Liver (tissue), 3 donors: ENCODE results near the gene TLL2.

ENCODE experiments used
- CTCF ChIP-seq: fragments of 150-350 bp; IDR thresholded peaks from 2 replicates; pipeline ENCODE4 v1.5.1; 2017; ENCODE audit warnings: improper control_type of control experiment, low read depth, low read length; ENCODE audit not compliant: missing input control
- GABPA ChIP-seq, 2 donors: IDR thresholded peaks in 1 of 2; conservative IDR thresholded peaks in 1 of 2; 2 replicates each; pipeline ENCODE4 v1.6.1; 2016; ENCODE audit warnings: antibody characterized with exemption in 2 of 2, mild to moderate bottlenecking in 1 of 2, moderate library complexity in 1 of 2
- JUND ChIP-seq, 2 donors: IDR thresholded peaks; 2 replicates each; pipeline ENCODE4 v1.6.1; 2016; ENCODE audit warnings: antibody characterized with exemption in 2 of 2
- MAX ChIP-seq: IDR thresholded peaks from 2 replicates; pipeline ENCODE4 v1.6.1; 2016; ENCODE audit warnings: antibody characterized with exemption
- RAD21 ChIP-seq, 2 donors: IDR thresholded peaks; 2 replicates each; pipeline ENCODE4 v1.6.1; 2016; ENCODE audit warnings: antibody characterized with exemption in 2 of 2, mild to moderate bottlenecking in 2 of 2
- YY1 ChIP-seq: IDR thresholded peaks from 2 replicates; pipeline ENCODE4 v1.6.1; 2016; ENCODE audit warnings: antibody characterized with exemption, mild to moderate bottlenecking
- ZBTB33 ChIP-seq: IDR thresholded peaks from 2 replicates; pipeline ENCODE4 v1.6.1; 2016; ENCODE audit warnings: antibody characterized with exemption
- donor health status: healthy.
- donor health status: healthy.

GRCh38 chr10:96439725-96440124, 74.0 kb downstream of the TLL2 start:
- TF ChIP-seq ZBTB33 (no peak), RAD21 (IDR thresholded peaks at IDR 0.05) (no peak), CTCF (no peak), YY1 (no peak), MAX (no peak), GABPA (IDR thresholded peaks at IDR 0.05 in 1 of 2, conservative IDR thresholded peaks at IDR 0.05 in 1 of 2) (no peak), JUND (IDR thresholded peaks at IDR 0.05) (no peak)
